ENCODE results near the gene RBM33.

RBM33 gene

DNA sequence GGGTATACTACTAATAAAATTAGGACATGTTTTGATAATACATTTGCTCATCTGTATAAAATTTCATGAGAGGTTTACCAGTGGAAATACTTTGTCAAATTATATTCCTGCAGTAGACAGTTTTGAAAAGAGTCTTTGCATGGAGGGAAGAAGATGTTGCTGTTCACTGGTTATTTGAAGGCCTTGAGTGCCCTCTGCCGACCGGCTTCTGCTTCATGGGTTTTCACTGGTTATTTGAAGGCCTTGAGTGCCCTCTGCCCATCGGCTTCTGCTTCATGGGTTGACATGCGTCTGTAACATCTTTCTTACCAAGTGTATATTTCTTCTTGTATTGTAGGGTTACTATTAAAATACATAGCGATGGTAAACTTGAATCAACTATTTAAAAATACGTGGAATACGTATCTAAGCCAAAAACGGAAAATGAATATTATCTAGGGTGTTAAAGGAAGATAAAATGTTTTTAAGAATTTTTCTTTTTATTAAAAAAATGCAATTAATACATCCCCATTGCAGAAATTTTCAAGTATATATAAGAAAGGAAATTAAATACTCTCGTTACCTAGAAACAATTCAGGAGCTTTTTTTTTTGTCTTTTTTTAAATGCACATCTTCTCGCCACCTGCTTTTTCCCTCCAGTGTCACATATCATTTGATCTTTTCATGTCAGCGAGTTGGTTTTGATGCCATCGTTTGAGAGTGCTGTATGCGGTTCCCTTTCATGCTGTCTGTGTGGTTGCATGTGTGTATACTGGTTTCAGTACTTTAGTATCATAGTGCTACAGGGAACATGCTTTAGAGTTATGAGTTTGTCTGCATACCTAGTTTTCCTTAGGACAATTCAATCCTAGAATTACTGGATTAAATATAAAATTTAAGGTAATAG, 94.4 kb downstream of the RBM33 start:
- H3K27me3 Mint-ChIP-seq = no peaks in the 10 kb centered on the region
- peak; percentile 49 for ATAC-seq (ENCODE audit: low read depth)
- no peak overlapping the region for H3K4me3 Mint-ChIP-seq
- H3K27ac Mint-ChIP-seq = peak overlapping the region; percentile 14
- peaks cover 16% of the 10 kb centered on the region for H3K4me1 Mint-ChIP-seq
- DNase-seq (ENCODE audit: low spot score in 2 of 2) = peak; percentile 67 to 72
- H3K9me3 Mint-ChIP-seq = no peaks in the 10 kb centered on the region
- peaks cover 12% of the 10 kb centered on the region for H3K36me3 Mint-ChIP-seq

DNA sequence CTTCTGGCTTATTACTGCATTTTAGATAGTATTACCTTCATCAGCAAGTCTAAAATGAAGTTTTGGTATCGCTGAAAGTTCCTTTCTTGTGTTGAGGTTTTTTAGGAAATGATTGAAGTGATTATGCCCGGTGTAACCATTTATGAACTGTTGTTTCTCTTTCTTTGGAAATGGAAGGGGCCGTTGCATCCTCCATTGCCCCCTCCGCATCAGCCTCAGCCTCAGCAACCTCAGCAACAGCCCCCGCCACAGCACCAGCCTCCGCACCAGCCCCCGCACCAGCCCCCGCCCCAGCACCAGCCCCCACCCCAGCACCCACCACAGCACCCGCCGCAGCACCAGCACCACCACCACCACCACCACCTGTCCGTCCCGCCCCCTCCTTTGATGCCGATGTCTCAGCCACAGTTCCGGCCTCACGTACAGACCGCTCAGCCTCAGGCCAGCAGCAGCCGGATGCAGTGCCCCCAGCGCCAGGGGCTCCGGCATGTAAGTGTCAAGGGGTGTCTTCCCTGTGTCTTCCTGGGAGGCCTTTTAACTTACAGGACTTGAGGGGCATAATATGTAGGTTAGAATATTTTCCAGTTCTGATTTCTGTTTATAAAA, 95.2 kb downstream of the RBM33 start:
- DNase-seq (ENCODE audit: low spot score in 2 of 2) (no peak), ATAC-seq (ENCODE audit: low read depth) (no peak)
- Mint-ChIP-seq H3K4me1 (peaks cover 13% of the 10 kb centered on the region), H3K27me3 (no peaks in the 10 kb centered on the region), H3K27ac (no peak overlapping the region), H3K36me3 (peaks cover 12% of the 10 kb centered on the region), H3K9me3 (no peaks in the 10 kb centered on the region), H3K4me3 (no peak overlapping the region)

DNA sequence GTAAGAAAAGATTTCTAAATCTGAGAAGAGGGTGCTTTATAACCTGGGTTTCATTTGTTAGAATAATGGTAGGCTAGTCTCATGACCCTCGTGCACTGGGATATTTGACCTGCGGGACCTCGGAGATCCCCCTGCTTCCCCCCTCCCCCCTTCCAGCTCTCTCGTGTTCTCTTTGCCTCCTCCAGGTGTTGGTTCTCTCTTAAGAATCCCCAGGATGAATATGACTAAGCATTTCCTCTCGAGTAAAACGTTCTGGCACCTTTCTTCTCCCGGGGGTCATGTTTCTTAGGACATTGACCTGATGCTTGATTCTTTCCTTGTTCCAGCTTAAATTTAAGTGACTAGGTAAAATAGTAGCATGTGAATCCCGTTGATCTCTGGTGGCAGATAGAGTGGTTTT, 96.6 kb downstream of the RBM33 start:
- peak overlapping the region; percentile 51 for H3K27ac Mint-ChIP-seq
- ATAC-seq (ENCODE audit: low read depth) (no peak), DNase-seq (ENCODE audit: low spot score in 2 of 2) (no peak)
- H3K27me3 Mint-ChIP-seq = no peaks in the 10 kb centered on the region
- no peak overlapping the region for H3K4me3 Mint-ChIP-seq
- peaks cover 7% of the 10 kb centered on the region for H3K4me1 Mint-ChIP-seq
- peaks cover 16% of the 10 kb centered on the region for H3K36me3 Mint-ChIP-seq
- H3K9me3 Mint-ChIP-seq = no peaks in the 10 kb centered on the region

DNA sequence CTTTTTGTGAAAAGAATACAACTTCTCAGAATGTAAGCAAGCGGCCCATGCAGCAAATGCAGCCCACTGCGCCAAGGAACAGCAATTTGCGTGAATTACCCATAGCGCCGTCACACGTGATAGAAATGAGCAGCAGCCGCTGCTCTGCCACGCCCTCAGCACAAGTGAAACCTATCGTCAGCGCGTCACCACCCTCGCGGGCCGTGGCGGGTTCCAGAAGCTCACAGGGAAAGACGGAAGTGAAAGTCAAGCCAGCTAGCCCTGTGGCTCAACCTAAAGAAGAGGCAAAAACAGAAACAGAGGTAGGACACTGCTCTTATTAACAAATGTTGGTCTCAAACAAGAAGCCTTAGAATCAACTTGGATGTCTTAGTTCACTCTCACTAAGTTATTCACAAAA, 97.3 kb downstream of the RBM33 start:
- peaks cover 18% of the 10 kb centered on the region for H3K36me3 Mint-ChIP-seq
- peak overlapping the region; percentile 51 for H3K27ac Mint-ChIP-seq
- no peak overlapping the region for H3K4me3 Mint-ChIP-seq
- no peaks in the 10 kb centered on the region for H3K27me3 Mint-ChIP-seq
- peaks cover 10% of the 10 kb centered on the region for H3K4me1 Mint-ChIP-seq
- DNase-seq (ENCODE audit: low spot score in 2 of 2) (peak in 1 of 2 donors; percentile 67), ATAC-seq (ENCODE audit: low read depth) (peak; percentile 94)
- no peaks in the 10 kb centered on the region for H3K9me3 Mint-ChIP-seq

DNA sequence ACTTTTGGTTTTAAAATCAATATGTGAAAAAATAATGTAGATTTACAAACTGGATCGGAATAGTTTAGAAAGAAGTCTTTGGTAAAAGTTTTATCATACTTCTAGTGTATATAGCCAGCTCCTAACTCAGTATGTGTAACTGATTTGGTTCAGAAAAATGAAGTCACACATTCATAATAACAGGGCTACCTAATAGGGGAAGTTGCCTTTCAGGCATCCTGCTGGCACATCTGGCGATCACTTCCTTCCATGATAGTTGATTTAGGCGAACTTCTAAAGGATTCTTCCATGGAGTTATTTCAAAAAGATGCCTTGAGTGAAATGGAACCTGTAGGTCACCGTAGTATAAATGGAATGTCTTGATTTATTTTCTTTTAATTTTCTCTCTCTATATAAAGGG, 98.7 kb downstream of the RBM33 start:
- Mint-ChIP-seq H3K36me3 (peaks cover 19% of the 10 kb centered on the region), H3K27me3 (no peaks in the 10 kb centered on the region), H3K4me1 (peaks cover 9% of the 10 kb centered on the region), H3K4me3 (no peak overlapping the region), H3K27ac (peak overlapping the region; percentile 90), H3K9me3 (no peaks in the 10 kb centered on the region)
- ATAC-seq (ENCODE audit: low read depth) = no peak
- no peak for DNase-seq (ENCODE audit: low spot score in 2 of 2)

DNA sequence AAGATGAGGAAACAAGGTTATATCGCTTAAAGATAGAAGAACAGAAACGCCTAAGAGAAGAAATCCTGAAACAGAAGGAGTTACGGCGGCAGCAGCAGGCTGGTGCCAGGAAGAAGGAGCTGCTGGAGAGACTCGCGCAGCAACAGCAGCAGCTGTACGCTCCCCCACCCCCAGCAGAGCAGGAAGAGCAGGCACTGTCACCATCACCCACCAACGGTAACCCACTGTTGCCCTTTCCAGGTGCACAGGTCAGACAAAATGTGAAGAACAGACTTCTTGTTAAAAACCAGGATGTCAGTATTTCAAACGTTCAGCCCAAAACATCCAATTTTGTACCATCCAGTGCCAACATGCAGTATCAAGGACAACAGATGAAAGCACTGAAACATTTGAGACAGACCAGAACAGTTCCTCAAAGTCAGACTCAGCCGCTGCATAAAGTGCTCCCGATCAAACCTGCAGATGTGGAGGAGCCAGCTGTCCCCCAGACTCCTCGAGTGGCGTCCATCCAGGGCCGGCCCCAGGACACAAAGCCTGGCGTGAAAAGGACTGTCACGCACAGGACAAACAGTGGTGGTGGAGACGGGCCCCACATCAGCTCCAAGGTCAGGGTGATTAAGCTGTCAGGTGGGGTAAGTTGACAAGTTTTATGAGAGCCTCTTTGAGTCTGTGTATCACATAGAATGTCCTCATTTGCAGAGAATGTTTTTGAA, 100.7 kb downstream of the RBM33 start:
- peaks cover 19% of the 10 kb centered on the region for H3K36me3 Mint-ChIP-seq
- H3K27ac Mint-ChIP-seq = peak overlapping the region; percentile 35
- ATAC-seq (ENCODE audit: low read depth) (no peak), DNase-seq (ENCODE audit: low spot score in 2 of 2) (no peak)
- H3K9me3 Mint-ChIP-seq = no peaks in the 10 kb centered on the region
- no peak overlapping the region for H3K4me3 Mint-ChIP-seq
- no peaks in the 10 kb centered on the region for H3K27me3 Mint-ChIP-seq
- peaks cover 22% of the 10 kb centered on the region for H3K4me1 Mint-ChIP-seq

DNA sequence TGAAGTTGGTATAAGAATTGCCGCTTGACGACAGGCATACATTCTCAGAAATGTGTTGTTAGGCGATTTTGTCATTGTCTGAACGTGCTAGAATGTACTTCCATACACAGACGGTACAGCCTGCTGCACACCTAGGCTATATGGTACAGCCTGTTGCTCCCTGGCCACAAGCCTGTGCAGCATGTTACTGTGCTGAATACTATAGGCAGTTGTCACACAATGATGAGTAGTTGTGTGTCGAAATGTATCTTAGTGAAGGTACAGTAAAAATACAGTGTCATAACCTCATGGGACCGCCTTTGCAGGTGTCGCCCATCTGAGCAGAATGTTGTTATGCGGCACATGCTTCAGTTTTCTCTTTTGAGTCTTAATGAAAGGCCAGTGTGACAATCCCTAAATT, 101.3 kb downstream of the RBM33 start:
- peak overlapping the region; percentile 35 for H3K27ac Mint-ChIP-seq
- H3K36me3 Mint-ChIP-seq = peaks cover 19% of the 10 kb centered on the region

DNA sequence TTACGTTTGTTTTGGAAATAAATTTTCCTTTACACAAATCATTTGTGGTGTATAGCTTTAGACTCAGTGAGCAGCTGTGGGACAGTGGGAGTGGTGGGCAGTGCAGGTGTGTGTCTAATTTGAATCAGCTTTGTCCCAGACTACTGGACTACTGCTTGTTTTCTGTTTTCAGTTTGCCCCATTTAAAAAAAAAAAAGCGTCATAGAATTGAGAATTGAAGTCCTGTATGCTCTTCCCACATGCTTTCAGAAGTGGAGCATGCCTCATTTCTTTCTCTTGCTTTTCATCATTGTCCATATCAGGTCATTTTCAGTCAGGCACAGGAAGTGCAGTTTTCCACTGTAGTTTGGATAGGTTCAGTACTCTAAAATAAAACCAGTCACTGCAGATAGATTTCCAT, 101.7 kb downstream of the RBM33 start:
- Mint-ChIP-seq H3K27ac (no peak overlapping the region), H3K4me1 (peaks cover 24% of the 10 kb centered on the region), H3K36me3 (peaks cover 19% of the 10 kb centered on the region), H3K9me3 (no peaks in the 10 kb centered on the region), H3K4me3 (no peak overlapping the region), H3K27me3 (no peaks in the 10 kb centered on the region)
- no peak for ATAC-seq (ENCODE audit: low read depth)
- DNase-seq (ENCODE audit: low spot score in 2 of 2) = no peak

More for the DNA sequence above, 101.3 kb downstream of the RBM33 start:
- no peak for DNase-seq (ENCODE audit: low spot score in 2 of 2)
- no peaks in the 10 kb centered on the region for H3K9me3 Mint-ChIP-seq
- H3K4me3 Mint-ChIP-seq = no peak overlapping the region
- H3K4me1 Mint-ChIP-seq = peaks cover 24% of the 10 kb centered on the region
- H3K27me3 Mint-ChIP-seq = no peaks in the 10 kb centered on the region
- ATAC-seq (ENCODE audit: low read depth) = no peak

DNA sequence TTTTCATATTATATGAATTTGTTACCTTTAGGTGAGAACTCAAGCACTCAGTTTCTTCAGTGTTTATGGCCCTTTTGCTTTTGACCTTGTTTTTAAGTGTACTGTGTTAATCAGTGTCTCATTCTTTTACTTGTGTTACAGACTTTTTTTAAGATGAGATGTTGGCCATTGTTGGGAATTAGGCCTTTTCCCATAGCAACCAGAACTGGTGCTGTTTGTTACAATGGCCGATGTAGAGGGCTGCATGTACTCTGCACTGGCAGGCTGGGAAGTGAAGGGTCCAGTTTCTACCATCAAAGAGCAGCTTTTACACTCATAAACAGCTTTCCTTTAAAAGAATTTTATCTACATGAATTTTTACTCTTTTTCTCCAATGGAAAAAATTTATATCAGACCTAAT, 102.7 kb downstream of the RBM33 start:
- no peak for ATAC-seq (ENCODE audit: low read depth)
- H3K4me3 Mint-ChIP-seq = no peak overlapping the region
- DNase-seq (ENCODE audit: low spot score in 2 of 2) = no peak
- no peaks in the 10 kb centered on the region for H3K9me3 Mint-ChIP-seq
- peaks cover 19% of the 10 kb centered on the region for H3K36me3 Mint-ChIP-seq
- no peaks in the 10 kb centered on the region for H3K27me3 Mint-ChIP-seq
- H3K4me1 Mint-ChIP-seq = peaks cover 32% of the 10 kb centered on the region
- no peak overlapping the region for H3K27ac Mint-ChIP-seq

DNA sequence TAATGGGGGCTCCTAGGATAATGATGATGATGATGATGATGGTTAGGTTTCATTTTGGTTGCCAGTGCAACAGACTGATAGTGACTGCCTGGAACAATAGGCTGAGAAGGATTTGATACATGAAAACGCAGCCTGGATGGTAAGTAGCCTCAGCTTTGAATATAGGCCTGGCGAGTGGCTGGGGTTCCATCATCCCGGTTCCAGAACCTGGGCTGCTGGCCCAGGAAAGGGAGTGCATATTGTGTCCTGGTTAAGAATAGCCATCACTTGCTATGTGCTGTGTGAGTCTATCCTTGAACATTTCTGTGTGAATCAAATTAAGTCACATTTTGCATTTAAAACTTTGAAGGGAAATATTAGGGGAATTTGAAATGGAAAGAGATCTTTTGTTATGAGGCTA, 105.1 kb downstream of the RBM33 start:
- Mint-ChIP-seq H3K27ac (peak overlapping the region; percentile 78), H3K36me3 (peaks cover 20% of the 10 kb centered on the region), H3K4me3 (no peak overlapping the region), H3K27me3 (no peaks in the 10 kb centered on the region), H3K9me3 (no peaks in the 10 kb centered on the region), H3K4me1 (peaks cover 50% of the 10 kb centered on the region)
- ATAC-seq (ENCODE audit: low read depth) = no peak
- no peak for DNase-seq (ENCODE audit: low spot score in 2 of 2)

DNA sequence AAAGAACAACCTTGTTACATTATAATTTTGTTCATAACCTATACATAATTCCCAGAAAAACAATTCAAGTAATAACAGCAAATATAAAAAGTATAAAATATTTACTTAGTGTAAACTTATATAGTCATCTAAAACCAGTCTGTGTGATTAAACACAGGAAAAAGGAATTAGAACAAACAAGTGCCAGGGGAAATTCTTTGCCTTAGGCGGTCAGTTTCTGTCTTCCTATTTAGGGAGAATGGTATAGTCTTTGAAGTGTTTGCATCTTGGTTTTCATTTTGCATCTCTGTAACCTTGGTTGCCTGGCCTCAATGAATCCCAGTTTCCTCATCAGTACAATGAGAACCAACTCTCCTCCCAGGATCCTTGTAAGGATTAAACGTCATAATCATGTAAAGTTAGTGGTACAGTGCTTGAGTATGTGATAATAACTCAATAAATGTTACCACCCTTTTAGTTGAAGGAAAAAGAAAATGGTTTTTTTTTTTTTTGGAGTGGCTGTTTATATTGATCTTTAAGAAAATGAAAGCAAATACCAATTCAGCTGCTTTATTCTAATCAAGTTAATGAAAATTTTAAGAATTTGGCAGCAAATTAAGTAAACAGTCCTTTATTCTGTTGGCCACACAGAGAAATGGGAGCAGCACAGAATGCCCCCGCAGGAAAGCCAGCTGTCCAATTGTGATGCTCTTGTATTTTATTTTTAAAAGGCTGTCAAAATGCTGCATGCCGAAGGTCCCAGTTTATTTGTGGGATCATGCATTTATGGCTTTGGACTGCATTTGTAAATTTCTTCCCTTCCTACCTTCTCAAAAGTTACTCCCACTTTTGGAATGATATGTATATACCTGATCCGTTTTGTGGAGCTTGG, 106.0 kb downstream of the RBM33 start:
- peaks cover 55% of the 10 kb centered on the region for H3K4me1 Mint-ChIP-seq
- DNase-seq (ENCODE audit: low spot score in 2 of 2) = no peak
- no peak overlapping the region for H3K4me3 Mint-ChIP-seq
- no peak for ATAC-seq (ENCODE audit: low read depth)
- no peaks in the 10 kb centered on the region for H3K9me3 Mint-ChIP-seq
- no peak overlapping the region for H3K27ac Mint-ChIP-seq
- H3K36me3 Mint-ChIP-seq = peaks cover 14% of the 10 kb centered on the region
- H3K27me3 Mint-ChIP-seq = no peaks in the 10 kb centered on the region

DNA sequence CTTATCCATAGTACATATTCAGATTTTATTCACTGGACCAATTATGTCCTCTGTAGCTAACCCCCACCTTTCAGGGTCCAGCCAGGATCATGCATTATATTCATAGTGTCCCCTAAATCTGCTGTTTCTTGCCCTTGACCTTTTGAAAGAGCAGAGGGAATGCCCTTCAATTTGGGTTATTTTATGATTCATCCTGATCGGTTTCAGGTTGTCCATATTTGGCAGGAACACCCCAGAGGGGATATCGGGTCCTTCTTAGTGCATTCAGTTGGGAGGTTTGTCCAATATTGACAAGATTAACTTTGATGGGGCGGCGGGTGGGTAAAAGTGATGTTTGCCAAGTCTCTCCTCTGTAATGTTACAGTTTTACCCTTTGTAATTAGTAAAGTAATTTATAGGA, 106.9 kb downstream of the RBM33 start:
- DNase-seq (ENCODE audit: low spot score in 2 of 2) (no peak), ATAC-seq (ENCODE audit: low read depth) (no peak)
- H3K36me3 Mint-ChIP-seq = peaks cover 13% of the 10 kb centered on the region
- no peaks in the 10 kb centered on the region for H3K9me3 Mint-ChIP-seq
- peak overlapping the region; percentile 6 for H3K27ac Mint-ChIP-seq
- peaks cover 56% of the 10 kb centered on the region for H3K4me1 Mint-ChIP-seq
- no peaks in the 10 kb centered on the region for H3K27me3 Mint-ChIP-seq
- H3K4me3 Mint-ChIP-seq = no peak overlapping the region

DNA sequence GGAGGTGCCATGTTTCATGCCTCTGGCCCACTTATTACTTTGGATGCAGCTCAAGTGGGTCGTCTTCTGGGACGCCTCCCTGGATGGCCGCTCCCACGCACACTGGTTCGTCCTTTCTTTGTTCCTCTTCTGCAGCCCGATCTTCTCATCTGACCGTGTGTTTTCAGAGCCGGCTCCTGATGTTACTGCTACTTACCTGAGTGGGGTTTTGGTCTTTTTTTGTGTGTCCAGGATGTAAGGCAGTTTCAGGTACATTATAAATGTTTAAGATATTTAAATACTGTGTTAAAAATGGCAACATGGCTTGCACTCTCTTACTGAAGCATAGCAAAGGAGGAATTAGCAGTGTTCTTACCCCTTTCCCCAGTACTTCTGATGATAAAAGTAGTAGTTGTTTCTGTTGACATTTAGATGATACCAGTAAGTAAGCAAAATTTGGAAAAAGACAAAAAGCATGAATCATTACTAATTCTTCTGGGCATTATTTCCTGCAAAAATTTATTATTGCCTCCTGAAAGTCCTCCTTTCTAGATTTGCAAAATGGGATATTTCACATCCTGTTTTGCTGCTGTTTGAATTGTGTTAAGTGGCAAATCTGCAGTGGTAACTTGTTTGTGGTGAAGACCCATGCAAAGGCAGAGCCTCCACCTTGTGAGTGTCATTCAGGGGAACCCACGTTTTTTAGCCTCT, 108.4 kb downstream of the RBM33 start:
- Mint-ChIP-seq H3K36me3 (peaks cover 14% of the 10 kb centered on the region), H3K27ac (peak overlapping the region; percentile 45), H3K9me3 (no peaks in the 10 kb centered on the region), H3K27me3 (no peaks in the 10 kb centered on the region), H3K4me1 (peaks cover 54% of the 10 kb centered on the region), H3K4me3 (peak overlapping the region; percentile 61)
- ATAC-seq (ENCODE audit: low read depth) (peak; percentile 37), DNase-seq (ENCODE audit: low spot score in 2 of 2) (no peak)

All from memory B cell (primary cell).